HEK293 (cell line): ENCODE results near the gene FAN1.

Experiments used
- CTCF ChIA-PET: fragments of 350-600 bp; formaldehyde crosslinking; extraction: SDS; loops from one replicate; lab custom pipeline; 2021; ENCODE audit warnings: antibody characterized with exemption; lab: Yijun Ruan, JAX
- POLR2A ChIA-PET: fragments of 300-600 bp; formaldehyde crosslinking; extraction: SDS; loops from one replicate; lab custom pipeline; 2020; ENCODE audit warnings: antibody characterized with exemption, inconsistent platforms; lab: Yijun Ruan, JAX
- H3K27ac ChIP-seq: fragments of 200-500 bp; sonication (Bioruptor generic); 2 replicates; pipeline ENCODE4 v1.5.1; 2014; ENCODE audit warnings: low read depth, low read length, control low read depth, inconsistent platforms; ENCODE audit errors: extremely low read depth
- H3K36me3 ChIP-seq, 2 experiments: fragments of 200-500 bp in 1 of 2; sonication (Bioruptor generic) in 1 of 2; 1 replicate in 1 of 2; 2 replicates in 1 of 2; pipeline ENCODE4 v1.5.1; 2014 to 2017; ENCODE audit warnings: inconsistent platforms in 2 of 2, low read length in 2 of 2; ENCODE audit not compliant: control insufficient read depth in 2 of 2, insufficient read depth in 1 of 2
- H3K4me1 ChIP-seq: fragments of 200-500 bp; sonication (Bioruptor generic); 2 replicates; pipeline ENCODE4 v1.5.1; 2014; ENCODE audit warnings: mild to moderate bottlenecking, low read length, inconsistent platforms; ENCODE audit not compliant: control insufficient read depth, insufficient read depth
- H3K4me3 ChIP-seq: 2 replicates; pipeline ENCODE4 v1.5.1; 2011; ENCODE audit warnings: low read depth, mild to moderate bottlenecking, control low read depth, low read length, moderate library complexity
- H3K9me3 ChIP-seq: fragments of 200-500 bp; sonication (Bioruptor generic); 2 replicates; pipeline ENCODE4 v1.5.1; 2014; ENCODE audit warnings: low read depth, low read length, inconsistent platforms; ENCODE audit not compliant: control insufficient read depth, insufficient read depth
- BCL11A ChIP-seq: fragments of 450-650 bp; formaldehyde crosslinking; IDR thresholded peaks from 2 replicates; pipeline ENCODE4 v1.5.1; 2016; ENCODE audit warnings: low read depth, missing biosample characterization, missing genetic modification characterization
- GLIS1 ChIP-seq: fragments of 450-650 bp; formaldehyde crosslinking; IDR thresholded peaks from 2 replicates; pipeline ENCODE4 v1.5.1; 2016; ENCODE audit warnings: missing biosample characterization, missing genetic modification characterization
- KLF1 ChIP-seq: fragments of 450-650 bp; formaldehyde crosslinking; IDR thresholded peaks from 2 replicates; pipeline ENCODE4 v1.5.1; 2016; ENCODE audit warnings: missing biosample characterization, missing genetic modification characterization
- KLF10 ChIP-seq: fragments of 450-650 bp; IDR thresholded peaks from 2 replicates; pipeline ENCODE4 v1.5.1; 2018; ENCODE audit warnings: missing biosample characterization, mild to moderate bottlenecking, missing genetic modification characterization
- KLF16 ChIP-seq: fragments of 450-650 bp; formaldehyde crosslinking; IDR thresholded peaks from 2 replicates; pipeline ENCODE4 v1.5.1; 2017; ENCODE audit warnings: missing biosample characterization, missing genetic modification characterization
- KLF8 ChIP-seq: fragments of 450-650 bp; formaldehyde crosslinking; IDR thresholded peaks from 2 replicates; pipeline ENCODE4 v1.5.1; 2016; ENCODE audit warnings: missing biosample characterization, missing genetic modification characterization
- SETDB1 ChIP-seq: IDR thresholded peaks from one replicate; pipeline ENCODE4 v1.6.1; 2017; ENCODE audit warnings: mild to moderate bottlenecking, low read length, moderate library complexity, mixed read lengths; ENCODE audit not compliant: insufficient read length
- SP2 ChIP-seq: fragments of 450-650 bp; formaldehyde crosslinking; IDR thresholded peaks from 2 replicates; pipeline ENCODE4 v1.5.1; 2016; ENCODE audit warnings: missing biosample characterization, missing genetic modification characterization
- ZNF133 ChIP-seq: fragments of 450-650 bp; formaldehyde crosslinking; IDR thresholded peaks from 2 replicates; pipeline ENCODE4 v1.5.1; 2016; ENCODE audit warnings: missing biosample characterization, missing genetic modification characterization
- ZNF175 ChIP-seq: fragments of 450-650 bp; formaldehyde crosslinking; IDR thresholded peaks from 2 replicates; pipeline ENCODE4 v1.5.1; 2016; ENCODE audit warnings: missing biosample characterization, missing genetic modification characterization
- ZNF221 ChIP-seq: fragments of 450-650 bp; formaldehyde crosslinking; IDR thresholded peaks from 2 replicates; pipeline ENCODE4 v1.5.1; 2017; ENCODE audit warnings: missing biosample characterization, missing genetic modification characterization, borderline replicate concordance
- ZNF223 ChIP-seq: fragments of 450-650 bp; formaldehyde crosslinking; IDR thresholded peaks from 2 replicates; pipeline ENCODE4 v1.5.1; 2016; ENCODE audit warnings: missing biosample characterization, missing genetic modification characterization
- ZNF311 ChIP-seq: fragments of 450-650 bp; formaldehyde crosslinking; IDR thresholded peaks from 2 replicates; pipeline ENCODE4 v1.5.1; 2017; ENCODE audit warnings: missing biosample characterization, missing genetic modification characterization, borderline replicate concordance
- ZNF404 ChIP-seq: fragments of 450-650 bp; formaldehyde crosslinking; IDR thresholded peaks from 2 replicates; pipeline ENCODE4 v1.5.1; 2017; ENCODE audit warnings: missing biosample characterization, missing genetic modification characterization
- ZNF521 ChIP-seq: fragments of 450-650 bp; formaldehyde crosslinking; IDR thresholded peaks from 2 replicates; pipeline ENCODE4 v1.5.1; 2017; ENCODE audit warnings: missing biosample characterization, mild to moderate bottlenecking, missing genetic modification characterization
- ZNF555 ChIP-seq: fragments of 450-650 bp; formaldehyde crosslinking; conservative IDR thresholded peaks from 2 replicates; pipeline ENCODE4 v1.5.1; 2017; ENCODE audit warnings: missing biosample characterization, mild to moderate bottlenecking, missing genetic modification characterization, inconsistent platforms
- ZNF585B ChIP-seq: fragments of 450-650 bp; formaldehyde crosslinking; IDR thresholded peaks from 2 replicates; pipeline ENCODE4 v1.5.1; 2016; ENCODE audit warnings: missing biosample characterization, missing genetic modification characterization
- ZNF670 ChIP-seq: fragments of 450-650 bp; formaldehyde crosslinking; IDR thresholded peaks from 2 replicates; pipeline ENCODE4 v1.5.1; 2016; ENCODE audit warnings: missing biosample characterization, missing genetic modification characterization, low read depth
- ZNF747 ChIP-seq: fragments of 450-650 bp; formaldehyde crosslinking; IDR thresholded peaks from 2 replicates; pipeline ENCODE4 v1.5.1; 2016; ENCODE audit warnings: missing biosample characterization, missing genetic modification characterization
- ZNF776 ChIP-seq: fragments of 450-650 bp; formaldehyde crosslinking; IDR thresholded peaks from 2 replicates; pipeline ENCODE4 v1.5.0; 2017; ENCODE audit warnings: missing biosample characterization, missing genetic modification characterization, borderline replicate concordance
- TF ChIP-seq, protein P1 (sequence below): fragments of 450-650 bp; formaldehyde crosslinking; IDR thresholded peaks from 2 replicates; pipeline ENCODE4 v1.5.1; 2017; ENCODE audit warnings: missing biosample characterization, missing genetic modification characterization
- TF ChIP-seq, protein P2 (sequence below): fragments of 450-650 bp; formaldehyde crosslinking; IDR thresholded peaks from 2 replicates; pipeline ENCODE4 v1.5.1; 2016; ENCODE audit warnings: missing biosample characterization, missing genetic modification characterization, borderline replicate concordance
- TF ChIP-seq, protein P3 (sequence below): fragments of 450-650 bp; formaldehyde crosslinking; IDR thresholded peaks from 2 replicates; pipeline ENCODE4 v1.5.1; 2016; ENCODE audit warnings: missing biosample characterization, missing genetic modification characterization
- TF ChIP-seq, protein P4 (sequence below): fragments of 450-650 bp; formaldehyde crosslinking; IDR thresholded peaks from 2 replicates; pipeline ENCODE4 v1.5.1; 2016; ENCODE audit warnings: missing biosample characterization, missing genetic modification characterization

FAN1 gene

DNA sequence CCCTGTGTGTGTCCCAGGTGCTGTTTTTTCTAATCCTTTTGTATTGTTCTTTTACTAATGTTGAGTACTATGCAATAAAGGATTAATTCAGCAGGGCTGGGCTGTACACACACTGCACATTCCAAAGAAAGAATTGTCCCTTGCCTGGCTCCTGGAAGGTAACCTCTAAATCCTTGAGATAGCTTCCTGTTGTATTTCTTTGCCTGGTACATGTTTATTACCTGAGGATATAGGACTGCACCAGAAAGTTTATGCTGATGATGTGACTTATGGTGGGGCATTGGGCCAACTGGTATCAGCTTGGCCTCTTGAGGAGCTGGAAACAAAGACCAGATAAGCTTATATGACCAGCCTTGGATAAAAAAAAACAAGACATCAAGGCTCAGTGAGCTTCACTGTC, 26.6 kb upstream of the FAN1 start (continued):
- TF ChIP-seq, protein P1, sequence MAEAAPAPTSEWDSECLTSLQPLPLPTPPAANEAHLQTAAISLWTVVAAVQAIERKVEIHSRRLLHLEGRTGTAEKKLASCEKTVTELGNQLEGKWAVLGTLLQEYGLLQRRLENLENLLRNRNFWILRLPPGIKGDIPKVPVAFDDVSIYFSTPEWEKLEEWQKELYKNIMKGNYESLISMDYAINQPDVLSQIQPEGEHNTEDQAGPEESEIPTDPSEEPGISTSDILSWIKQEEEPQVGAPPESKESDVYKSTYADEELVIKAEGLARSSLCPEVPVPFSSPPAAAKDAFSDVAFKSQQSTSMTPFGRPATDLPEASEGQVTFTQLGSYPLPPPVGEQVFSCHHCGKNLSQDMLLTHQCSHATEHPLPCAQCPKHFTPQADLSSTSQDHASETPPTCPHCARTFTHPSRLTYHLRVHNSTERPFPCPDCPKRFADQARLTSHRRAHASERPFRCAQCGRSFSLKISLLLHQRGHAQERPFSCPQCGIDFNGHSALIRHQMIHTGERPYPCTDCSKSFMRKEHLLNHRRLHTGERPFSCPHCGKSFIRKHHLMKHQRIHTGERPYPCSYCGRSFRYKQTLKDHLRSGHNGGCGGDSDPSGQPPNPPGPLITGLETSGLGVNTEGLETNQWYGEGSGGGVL (tag by site-specific recombination): no peak
- TF ChIP-seq ZNF311 (tag by site-specific recombination) (no peak), ZNF670 (tag by site-specific recombination) (no peak), KLF1 (tag by site-specific recombination) (no peak), SETDB1 (no peak), ZNF521 (tag by site-specific recombination) (no peak), ZNF133 (tag by site-specific recombination) (no peak), ZNF223 (tag by site-specific recombination) (no peak), KLF16 (tag by site-specific recombination) (no peak)

DNA sequence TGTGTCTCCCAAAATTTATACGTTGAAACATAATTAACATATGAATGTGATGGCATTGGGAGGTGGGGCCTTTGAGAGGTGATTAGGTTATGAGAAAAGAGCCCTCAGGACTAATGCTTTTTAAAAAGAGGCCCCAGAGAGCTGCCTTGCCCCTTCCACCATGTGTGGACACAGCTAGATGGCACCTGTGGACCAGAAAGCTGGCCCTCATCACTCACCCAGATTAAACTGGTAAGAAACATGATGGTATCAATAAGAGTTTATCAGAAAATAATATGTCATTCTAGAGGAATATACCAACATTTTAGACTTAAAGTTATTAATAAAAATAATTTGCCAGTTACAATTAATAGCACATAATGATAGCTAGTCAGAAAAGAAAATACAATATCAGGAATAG, 25.2 kb upstream of the FAN1 start:
- Histone ChIP-seq H3K4me1 (no peaks in the 10 kb centered on the region), H3K36me3 (no peaks in the 10 kb centered on the region), H3K9me3 (no peaks in the 10 kb centered on the region), H3K27ac (no peak overlapping the region), H3K4me3 (no peak overlapping the region)
- ChIA-PET CTCF (interaction anchor here (0.6 kb wide), 1 partner anchor 1143 kb away, joined by 3 read pairs; no protein-coding TSS in a partner anchor), POLR2A (no interaction called here)
- no peak for TF ChIP-seq ZNF311 (tag by site-specific recombination)
- TF ChIP-seq, protein P1 (tag by site-specific recombination): no peak
- no peak for TF ChIP-seq BCL11A (tag by site-specific recombination)
- no peak for TF ChIP-seq ZNF223 (tag by site-specific recombination)
- TF ChIP-seq KLF8 (tag by site-specific recombination): no peak
- no peak for TF ChIP-seq ZNF776 (tag by site-specific recombination)
- TF ChIP-seq ZNF747 (tag by site-specific recombination): no peak
- no peak for TF ChIP-seq ZNF175
- TF ChIP-seq ZNF221: no peak
- no peak for TF ChIP-seq ZNF404 (tag by site-specific recombination)
- TF ChIP-seq, protein P2, sequence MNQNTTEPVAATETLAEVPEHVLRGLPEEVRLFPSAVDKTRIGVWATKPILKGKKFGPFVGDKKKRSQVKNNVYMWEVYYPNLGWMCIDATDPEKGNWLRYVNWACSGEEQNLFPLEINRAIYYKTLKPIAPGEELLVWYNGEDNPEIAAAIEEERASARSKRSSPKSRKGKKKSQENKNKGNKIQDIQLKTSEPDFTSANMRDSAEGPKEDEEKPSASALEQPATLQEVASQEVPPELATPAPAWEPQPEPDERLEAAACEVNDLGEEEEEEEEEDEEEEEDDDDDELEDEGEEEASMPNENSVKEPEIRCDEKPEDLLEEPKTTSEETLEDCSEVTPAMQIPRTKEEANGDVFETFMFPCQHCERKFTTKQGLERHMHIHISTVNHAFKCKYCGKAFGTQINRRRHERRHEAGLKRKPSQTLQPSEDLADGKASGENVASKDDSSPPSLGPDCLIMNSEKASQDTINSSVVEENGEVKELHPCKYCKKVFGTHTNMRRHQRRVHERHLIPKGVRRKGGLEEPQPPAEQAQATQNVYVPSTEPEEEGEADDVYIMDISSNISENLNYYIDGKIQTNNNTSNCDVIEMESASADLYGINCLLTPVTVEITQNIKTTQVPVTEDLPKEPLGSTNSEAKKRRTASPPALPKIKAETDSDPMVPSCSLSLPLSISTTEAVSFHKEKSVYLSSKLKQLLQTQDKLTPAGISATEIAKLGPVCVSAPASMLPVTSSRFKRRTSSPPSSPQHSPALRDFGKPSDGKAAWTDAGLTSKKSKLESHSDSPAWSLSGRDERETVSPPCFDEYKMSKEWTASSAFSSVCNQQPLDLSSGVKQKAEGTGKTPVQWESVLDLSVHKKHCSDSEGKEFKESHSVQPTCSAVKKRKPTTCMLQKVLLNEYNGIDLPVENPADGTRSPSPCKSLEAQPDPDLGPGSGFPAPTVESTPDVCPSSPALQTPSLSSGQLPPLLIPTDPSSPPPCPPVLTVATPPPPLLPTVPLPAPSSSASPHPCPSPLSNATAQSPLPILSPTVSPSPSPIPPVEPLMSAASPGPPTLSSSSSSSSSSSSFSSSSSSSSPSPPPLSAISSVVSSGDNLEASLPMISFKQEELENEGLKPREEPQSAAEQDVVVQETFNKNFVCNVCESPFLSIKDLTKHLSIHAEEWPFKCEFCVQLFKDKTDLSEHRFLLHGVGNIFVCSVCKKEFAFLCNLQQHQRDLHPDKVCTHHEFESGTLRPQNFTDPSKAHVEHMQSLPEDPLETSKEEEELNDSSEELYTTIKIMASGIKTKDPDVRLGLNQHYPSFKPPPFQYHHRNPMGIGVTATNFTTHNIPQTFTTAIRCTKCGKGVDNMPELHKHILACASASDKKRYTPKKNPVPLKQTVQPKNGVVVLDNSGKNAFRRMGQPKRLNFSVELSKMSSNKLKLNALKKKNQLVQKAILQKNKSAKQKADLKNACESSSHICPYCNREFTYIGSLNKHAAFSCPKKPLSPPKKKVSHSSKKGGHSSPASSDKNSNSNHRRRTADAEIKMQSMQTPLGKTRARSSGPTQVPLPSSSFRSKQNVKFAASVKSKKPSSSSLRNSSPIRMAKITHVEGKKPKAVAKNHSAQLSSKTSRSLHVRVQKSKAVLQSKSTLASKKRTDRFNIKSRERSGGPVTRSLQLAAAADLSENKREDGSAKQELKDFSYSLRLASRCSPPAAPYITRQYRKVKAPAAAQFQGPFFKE: no peak
- TF ChIP-seq KLF10 (tag by site-specific recombination): no peak
- no peak for TF ChIP-seq GLIS1 (tag by site-specific recombination)
- TF ChIP-seq ZNF555 (tag by site-specific recombination): no peak
- no peak for TF ChIP-seq ZNF585B (tag by site-specific recombination)
- TF ChIP-seq, protein P3, sequence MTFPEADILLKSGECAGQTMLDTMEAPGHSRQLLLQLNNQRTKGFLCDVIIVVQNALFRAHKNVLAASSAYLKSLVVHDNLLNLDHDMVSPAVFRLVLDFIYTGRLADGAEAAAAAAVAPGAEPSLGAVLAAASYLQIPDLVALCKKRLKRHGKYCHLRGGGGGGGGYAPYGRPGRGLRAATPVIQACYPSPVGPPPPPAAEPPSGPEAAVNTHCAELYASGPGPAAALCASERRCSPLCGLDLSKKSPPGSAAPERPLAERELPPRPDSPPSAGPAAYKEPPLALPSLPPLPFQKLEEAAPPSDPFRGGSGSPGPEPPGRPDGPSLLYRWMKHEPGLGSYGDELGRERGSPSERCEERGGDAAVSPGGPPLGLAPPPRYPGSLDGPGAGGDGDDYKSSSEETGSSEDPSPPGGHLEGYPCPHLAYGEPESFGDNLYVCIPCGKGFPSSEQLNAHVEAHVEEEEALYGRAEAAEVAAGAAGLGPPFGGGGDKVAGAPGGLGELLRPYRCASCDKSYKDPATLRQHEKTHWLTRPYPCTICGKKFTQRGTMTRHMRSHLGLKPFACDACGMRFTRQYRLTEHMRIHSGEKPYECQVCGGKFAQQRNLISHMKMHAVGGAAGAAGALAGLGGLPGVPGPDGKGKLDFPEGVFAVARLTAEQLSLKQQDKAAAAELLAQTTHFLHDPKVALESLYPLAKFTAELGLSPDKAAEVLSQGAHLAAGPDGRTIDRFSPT: no peak
- no peak for TF ChIP-seq SP2 (tag by site-specific recombination)
- TF ChIP-seq, protein P4, sequence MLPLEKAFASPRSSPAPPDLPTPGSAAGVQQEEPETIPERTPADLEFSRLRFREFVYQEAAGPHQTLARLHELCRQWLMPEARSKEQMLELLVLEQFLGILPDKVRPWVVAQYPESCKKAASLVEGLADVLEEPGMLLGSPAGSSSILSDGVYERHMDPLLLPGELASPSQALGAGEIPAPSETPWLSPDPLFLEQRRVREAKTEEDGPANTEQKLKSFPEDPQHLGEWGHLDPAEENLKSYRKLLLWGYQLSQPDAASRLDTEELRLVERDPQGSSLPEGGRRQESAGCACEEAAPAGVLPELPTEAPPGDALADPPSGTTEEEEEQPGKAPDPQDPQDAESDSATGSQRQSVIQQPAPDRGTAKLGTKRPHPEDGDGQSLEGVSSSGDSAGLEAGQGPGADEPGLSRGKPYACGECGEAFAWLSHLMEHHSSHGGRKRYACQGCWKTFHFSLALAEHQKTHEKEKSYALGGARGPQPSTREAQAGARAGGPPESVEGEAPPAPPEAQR (tag by site-specific recombination): no peak
